GM18909 (cell line): ENCODE data around the gene KCTD1.

ENCODE experiments used
- ATAC-seq: cut with Tn5 transposase; IDR thresholded peaks from one replicate; pipeline ENCODE4 v1.9.1; 2021; ENCODE audit warnings: mild to moderate bottlenecking; ENCODE audit not compliant: unreplicated experiment, poor library complexity

KCTD1 gene

DNA sequence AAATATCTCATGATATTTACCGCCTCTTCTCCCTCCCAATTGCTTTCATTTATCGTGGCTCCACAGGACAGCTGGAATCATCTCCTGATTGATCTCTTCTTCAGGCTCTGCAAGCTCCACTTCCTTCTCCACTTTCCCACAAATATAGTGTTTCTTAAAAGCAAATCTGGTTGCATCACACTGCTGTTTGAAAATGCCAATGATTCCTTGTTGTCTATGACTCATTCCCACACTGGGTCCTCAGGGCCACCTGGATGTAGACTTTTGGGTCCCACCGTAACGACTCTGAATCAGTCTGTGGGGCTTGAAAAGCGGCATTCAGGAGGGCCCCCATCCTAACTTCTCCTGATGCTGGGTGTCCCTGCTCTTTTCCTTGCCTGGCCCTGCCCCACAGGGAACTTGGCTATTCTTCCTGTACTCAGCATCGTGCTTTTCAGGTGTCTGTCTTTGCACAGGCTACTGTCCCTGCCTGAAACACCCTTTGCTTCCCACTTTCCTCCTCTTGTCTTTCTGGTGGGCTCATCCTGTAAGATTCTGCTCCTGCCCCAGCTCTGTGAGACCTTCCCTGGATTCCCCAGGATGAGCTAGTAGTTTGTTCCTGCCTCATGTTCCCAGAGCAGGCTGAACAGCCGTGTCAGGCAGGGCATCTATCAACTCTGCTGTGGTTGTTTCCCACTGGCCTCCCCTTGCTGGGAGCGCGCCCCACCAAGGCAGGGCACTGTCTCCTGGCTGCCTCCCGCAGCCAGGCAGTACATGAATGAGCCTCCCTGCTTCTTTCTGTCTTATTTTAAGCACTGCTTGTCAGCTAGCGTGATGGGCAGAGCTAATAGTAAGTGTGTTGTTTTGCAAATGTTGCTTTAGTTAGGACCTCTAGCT, 111.9 kb downstream of the KCTD1 start:
- no peak for ATAC-seq

DNA sequence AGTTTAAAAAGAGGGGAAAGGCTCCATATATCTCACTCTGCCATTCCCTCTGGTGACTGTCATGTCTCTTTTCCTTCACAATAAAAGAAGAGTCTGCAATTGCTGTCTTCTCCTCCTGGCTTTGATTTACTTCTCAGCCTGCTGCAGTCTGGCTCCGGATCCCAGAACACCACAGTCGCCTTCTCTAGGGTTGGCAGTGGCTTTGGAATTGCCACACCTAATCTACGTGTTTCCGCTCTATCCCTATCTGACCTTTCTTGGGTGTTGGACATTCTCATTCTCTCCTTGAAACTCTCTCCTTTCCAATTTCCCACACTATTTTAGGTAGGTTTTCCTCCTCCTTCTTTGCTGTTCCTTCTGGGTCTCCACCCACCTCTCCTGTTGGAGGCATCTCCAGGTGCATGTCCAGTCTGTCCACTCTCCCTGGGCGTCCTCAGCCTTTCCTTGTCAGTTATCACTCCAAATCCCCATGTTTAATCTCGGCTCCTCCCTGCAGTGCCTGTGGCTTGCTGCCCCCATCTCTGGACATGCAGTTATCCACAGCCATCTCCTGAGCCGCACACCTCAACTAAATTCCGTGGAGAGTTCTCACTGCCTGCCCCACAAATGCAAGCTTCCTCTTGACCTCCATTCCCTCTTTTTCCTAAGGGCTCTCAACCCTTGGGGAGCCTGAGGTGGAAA, 112.8 kb downstream of the KCTD1 start:
- no peak for ATAC-seq

DNA sequence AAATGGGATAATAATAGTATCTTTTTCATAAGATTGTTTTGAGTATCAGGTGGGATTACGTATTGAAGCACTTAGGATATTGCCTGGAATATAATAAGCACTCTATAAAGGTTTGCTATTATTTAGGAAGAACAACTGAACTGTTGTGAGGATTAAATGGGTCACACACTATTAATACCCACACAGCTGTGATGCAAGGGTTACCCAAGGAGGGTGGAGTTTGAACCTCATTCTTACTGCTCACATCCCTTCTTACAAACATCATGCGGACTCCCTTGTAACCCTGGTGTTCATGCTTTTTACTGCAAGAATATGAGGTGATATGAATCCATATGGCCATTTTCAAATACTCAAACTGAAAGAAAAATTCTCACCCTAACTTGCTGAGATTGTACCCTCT, 113.5 kb downstream of the KCTD1 start:
- no peak for ATAC-seq

DNA sequence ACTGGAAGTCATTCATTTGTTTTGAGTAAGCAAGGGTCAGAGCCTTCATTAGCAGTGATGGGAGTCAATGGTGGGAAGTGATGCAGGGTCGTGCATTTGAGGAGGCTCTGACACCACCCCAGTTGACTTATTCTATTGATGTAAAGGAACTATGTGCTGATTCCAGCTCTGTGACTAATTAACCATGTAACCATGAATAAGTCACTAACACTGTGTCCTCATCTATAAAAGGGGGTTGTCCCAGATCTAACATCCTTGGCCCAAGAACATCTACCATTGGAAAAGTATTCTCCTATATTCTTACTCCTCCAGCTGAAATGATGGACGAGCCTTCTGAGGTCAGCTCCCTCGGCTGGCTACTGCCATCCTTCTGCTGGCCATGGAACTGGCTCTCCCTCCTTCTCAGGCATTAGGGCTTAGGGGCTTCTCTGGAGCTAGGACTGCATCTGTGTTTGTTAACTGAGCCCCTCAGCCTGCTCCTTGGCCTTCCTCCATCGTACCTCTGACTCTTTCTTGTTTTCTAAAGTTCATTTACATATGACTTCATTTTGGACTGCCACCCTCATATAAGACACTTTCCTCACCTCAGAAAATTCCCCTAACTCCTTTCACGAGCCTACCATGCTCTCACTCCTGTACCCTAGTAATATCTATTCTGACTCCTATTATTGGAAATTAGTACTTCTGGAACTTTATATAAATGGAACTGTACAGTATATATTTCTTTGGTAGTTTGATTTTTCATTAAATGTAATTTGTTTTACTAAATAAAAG, 115.5 kb downstream of the KCTD1 start:
- ATAC-seq: no peak

DNA sequence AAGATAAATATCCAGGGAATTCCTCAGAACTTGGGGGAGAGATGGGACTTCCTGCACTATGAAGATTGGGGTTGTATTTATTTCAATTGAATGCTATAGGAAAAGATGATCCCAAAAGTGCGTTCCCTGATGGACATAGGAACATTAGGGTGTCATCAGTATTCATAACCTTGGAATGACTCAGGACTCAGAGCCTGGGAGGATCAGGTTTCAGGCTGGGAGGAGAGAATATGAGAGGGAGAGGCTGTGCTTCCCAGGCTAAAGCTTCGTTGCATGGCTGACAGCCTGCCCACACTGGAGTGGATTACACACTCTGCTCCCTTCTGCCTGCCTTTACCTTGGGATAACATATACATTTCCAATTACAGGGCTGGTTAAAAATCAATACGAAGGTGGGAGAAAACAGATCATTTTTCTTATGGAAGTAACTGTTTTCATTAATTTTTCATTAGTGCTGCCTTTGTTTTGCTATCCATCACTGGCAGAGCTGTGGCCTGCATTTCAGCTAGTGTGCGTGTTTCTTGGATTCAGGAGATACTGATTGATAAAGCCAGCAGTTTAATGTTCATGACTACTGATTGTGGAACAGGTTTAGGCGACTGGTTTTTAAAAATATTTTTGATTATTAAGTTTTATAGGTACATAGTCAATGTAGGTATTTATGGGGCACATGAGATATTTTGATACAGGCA, 118.7 kb downstream of the KCTD1 start:
- no peak for ATAC-seq

DNA sequence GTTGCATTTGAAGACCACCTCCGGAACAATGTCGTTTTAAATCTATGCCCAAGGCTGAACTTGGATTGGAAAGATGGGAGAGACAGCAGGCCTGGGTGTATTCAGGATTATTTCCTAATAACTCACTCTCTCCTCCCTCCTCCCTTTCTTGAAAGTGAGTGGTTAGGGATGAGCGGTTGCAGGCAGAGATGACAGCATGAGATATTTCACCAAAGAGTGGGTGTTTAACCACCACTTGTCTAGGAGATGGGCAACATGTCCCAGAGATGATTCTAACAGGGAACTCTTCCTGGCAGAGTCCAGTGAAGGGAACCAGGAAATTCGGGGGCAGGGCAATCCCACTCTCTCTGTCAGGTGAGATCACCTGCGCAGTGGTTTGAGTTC, 123.2 kb downstream of the KCTD1 start:
- ATAC-seq: no peak

DNA sequence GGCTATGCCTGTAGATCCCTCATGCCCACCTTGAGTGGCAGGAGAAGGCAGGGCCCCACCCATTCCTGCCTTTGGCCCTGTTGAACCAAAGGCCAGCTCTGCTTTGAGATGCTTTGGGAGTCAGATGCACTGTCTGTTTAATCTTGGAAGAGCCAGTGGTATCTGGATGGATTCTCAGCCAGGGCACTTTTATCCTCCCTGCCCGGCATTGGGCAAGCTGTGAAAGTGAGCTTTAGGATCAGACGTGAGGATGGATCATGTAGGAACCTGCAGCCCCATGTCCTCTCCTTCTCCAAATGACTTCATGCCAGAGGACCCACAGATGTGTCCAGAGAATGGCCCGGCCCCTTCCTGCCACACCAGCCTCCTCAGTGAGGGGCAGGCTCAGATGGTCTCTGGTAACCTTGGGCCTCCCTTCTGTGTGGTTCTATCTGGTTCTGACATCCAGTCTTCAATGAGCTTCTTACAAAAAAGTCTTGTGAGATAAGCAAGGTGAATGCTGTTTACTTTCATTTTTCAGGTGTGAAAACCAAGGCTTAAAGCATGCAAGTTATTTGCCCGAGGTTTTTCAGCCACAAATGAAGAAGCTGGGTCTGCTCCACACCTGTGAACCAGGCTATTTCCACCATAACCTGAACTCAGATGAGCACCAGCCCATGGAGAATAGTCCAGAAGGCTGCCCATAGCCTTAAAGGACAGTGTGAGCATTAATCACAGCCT, 123.8 kb downstream of the KCTD1 start:
- no peak for ATAC-seq

DNA sequence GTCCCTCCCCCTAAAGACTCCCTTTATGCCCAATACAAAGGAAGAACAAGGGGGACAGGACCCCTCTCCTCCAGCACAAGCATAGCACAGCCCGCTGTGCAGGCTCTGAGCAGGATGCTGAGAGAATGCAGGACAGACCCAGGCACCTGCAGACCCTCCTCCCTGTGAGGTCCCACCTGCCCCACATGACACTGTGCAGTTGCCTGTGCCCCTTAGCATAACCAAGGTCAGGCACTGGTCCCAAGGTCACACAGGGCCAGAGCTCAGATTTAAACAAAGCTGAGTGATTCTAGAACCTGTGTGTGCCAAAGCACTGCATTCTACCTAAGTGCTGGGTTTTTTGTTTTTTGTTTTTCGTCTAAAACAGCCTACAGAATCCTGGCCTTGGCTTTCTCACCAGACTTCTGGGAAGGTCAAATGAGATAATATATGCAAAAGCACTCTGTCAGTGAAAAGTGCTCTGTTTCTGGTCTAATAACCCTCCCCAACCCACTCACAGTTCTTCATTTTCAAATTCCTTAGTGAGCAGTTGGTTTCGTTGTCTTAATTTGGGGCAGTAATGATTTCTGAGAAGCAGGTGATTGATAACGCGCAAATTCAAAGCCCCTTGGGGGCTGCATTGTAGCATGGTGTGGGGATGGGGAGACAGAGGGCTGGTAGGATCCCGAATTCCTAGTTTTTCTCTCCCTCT, 125.7 kb downstream of the KCTD1 start:
- ATAC-seq: peak; percentile 77

DNA sequence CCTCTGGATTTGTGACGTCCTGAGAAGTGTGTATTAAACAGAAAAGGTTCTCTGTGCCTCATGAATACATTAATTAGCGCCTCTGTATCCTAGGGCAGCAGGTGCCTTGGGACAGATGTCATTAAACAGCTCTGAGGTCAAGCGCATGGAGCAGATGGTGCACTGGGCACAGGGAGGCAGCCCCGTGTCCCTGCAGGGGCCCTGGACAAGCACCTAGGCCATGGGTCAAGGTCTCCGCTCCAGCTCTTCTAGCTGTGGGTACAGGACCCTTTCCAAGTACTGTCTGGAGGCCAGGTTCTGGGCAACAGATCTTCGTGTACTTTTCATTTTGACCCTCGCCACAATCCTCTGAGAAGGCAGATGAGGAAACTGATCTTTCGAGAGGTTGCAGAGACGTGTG, 126.4 kb downstream of the KCTD1 start:
- no peak for ATAC-seq

DNA sequence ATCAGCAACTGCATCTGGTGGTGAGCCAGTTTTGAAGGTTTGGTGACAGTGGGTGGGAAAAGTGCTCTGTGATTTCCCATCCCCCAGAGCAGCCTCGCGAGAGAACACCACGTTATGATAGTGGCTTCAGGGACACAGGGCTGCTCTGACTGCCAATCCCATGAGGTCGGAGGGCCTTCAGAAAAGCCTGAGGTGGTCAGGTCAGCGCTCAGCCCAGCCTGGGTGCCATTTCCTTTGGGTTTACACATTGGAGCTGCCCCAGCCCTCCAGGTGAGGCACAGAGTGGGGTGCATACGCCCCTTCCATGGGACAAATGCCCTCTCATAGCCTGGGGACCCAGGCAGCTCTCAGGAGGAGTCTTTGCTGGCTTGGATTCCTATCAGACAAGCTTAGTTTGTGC, 126.8 kb downstream of the KCTD1 start:
- ATAC-seq: no peak

DNA sequence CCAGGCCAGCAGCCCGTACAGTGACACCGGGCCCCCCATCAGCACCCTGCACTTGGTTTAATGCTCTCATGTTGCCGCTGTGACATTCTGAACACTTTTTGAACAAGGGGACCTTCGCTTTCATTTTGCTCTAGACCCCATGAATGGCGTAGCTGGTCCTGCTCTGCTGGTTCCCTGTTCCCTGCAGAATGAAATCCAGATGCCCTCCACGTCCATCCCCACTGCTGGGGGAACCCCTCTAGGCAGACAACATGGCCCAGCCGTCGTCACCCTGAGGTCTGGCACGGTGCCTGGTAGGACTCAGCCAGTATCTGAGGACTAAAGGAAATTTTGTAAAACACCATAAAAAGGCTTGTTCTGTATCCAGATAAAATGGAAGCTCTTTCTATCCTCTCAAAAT, 128.6 kb downstream of the KCTD1 start:
- no peak for ATAC-seq

DNA sequence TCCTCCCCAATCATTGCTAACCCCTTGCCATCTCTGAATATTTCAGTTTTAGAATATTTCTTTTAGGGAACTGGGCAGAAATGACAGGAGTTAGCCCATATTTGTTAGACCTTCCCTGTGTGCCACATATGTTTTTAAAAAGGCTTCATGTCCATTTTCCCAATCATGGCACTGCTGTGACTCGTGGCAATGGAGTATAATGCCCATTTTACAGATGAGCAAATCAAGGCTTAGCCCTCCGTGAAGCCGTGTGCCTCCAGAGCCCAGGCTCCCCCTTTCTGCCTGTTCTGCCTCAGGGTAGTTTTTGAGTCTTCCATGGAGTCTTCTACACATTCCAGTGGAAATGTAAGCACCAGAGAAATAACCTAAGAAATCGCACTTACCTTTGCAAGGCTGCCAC, 130.1 kb downstream of the KCTD1 start:
- no peak for ATAC-seq

DNA sequence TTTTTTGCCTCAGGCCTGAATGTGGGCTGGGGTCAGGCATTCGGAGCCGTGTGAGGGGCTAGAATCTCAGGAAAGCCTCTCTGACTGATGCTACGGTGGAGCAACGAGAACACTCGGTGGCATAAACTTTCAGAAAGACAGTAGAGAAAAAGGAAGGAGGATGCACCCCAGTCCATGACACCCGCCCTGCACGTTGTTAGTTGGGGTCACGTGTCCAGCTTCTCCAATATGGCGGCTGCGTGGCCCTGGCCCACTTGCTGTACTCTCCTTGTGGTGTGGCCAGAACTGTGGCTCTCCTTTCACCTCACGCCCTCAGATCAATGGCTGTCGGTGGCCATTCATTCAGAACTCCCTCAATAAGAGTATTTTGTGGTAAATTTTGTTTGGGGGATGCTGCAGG, 131.2 kb downstream of the KCTD1 start:
- ATAC-seq: no peak

DNA sequence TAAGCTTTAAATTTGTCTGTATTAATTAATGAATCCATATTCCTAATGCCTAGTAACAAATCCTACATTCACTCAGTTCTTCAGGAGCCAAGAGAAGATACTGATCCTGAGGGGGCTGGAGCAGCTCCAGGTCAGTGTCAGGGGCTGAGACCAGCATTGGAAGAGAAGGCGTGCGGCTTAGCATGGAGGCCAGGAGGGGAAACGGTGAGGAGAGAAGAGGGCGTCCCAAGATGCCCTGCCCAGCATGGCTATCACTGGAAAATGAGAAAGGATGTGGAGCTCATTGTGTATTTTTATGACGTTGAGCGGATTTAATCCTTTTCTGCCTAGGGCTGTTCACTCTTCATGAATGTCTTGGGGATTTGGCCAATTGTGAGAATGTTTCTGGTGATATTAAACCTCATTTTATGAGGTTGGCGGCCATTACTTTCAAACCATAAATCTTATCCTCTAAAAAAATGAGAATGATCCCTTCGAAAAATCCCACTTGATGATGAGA, 131.7 kb downstream of the KCTD1 start:
- ATAC-seq: no peak

DNA sequence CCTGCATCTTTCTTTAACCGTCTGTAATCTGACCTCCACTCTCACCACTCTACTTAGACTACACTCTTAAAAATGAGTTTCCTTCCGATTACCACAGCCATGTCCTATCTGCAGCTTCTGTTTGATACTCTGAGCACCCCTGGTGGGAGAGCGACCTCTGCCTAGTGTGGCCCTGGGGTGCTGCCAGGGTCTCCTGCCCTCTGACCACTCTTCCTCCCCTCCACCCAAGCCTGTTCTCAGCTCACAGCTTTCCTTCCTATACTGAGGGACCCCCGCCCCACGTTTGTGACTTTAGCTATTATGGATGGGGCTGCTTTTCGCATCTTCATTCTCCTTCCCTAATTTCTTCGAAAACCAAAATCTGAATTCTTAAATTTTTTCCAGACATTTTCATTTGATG, 132.7 kb downstream of the KCTD1 start:
- ATAC-seq: no peak

DNA sequence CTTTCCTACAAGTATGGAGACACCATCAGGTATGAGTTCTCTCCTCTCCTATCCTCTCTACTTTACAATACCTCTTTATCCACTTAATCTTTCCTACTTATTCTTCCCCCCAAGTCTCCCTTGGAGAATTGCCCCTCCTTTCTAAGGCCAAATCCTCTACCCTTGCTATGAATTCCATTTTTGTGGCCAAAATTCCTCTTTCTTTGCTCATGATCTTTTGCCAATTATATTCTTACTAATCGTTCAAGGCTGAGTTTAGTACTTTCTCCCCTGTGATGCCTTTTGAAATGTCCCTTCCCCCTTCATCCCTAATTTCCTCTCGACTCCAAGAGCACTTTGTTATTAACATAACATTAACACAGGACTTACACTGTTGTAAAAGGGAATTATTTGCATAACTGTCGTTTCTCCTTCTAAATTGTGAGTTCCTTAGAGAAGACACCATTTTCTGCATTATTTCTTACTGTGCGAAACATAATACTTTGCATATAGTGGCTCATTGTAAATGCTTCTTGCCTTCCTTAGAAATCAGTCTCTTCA, 133.4 kb downstream of the KCTD1 start:
- no peak for ATAC-seq

DNA sequence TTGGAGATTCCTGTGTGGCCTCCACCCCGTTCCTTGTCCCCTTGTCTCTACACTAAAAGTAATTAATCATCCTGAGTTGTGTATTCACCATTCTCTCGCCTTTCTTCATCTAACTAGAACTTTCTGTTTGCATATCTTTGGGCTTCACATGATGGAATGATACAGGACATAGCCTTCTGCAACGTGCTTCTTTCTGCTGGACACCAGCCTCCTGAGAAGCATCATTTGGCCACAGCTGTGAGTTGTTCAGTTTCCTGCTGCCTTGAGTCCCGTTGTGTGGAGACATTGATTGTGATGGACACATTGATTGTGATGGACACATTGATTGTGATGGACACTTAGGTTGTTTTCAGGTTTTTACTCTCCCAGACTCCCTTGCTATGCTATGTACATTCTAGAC, 139.3 kb downstream of the KCTD1 start:
- ATAC-seq: no peak

DNA sequence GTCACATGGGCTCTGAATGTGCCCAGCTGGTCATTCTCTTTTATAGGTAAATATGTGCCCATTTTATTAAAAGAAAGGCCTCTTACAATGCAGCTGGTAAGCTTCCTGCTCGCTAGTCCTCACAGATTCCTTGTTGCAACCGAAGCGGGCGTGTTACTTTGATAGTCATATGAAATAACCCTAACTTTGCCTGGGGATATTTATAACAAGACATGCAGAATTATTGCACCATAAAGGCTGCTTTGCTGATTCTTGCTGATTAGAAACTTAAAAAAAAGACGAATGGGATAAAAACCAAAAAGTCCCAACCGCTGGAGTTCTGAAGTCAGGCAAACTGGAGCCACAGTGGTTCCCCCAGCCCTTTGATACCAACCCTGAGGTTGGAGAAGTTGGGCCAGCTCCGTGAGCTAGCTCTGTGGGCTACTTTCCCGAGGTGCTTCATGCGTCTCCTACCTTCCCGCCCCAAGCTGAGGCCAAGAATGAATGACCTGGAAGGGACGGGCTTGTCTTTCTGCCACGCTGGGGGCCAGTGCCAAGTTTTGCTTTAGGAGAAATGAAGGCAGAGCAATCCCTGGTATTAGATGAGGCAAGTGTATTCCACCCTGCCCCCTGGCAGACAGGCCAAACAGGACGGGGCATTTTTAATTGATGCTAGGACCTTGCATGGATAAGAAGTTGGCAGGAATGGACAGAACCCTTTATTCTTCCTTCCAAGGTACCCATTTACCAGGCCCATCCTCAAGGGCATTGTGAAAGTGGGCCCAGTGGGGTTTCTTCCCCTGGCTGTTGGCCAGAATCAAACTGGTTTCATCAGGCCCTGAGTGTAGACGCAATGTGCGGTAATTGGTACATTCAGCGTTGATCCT, 140.4 kb downstream of the KCTD1 start:
- ATAC-seq: no peak
